ENCODE results near the gene URGCP. TPM values are rescaled to one million over a fixed set of nuclear protein-coding genes. Genes with fewer than 3 reads are reported as not detected.

The URGCP gene
- total RNA-seq, 1 donor from 2014 or later = 13.0 TPM

GRCh38 chr7:43888993-43889945 is 17.1 kb downstream of the URGCP start:
- Mint-ChIP-seq H3K4me3 (ENCODE audit: unreplicated experiment) (no peak overlapping the region), H3K36me3 (ENCODE audit: low read depth, unreplicated experiment) (peaks cover 1% of the 10 kb centered on the region), H3K27me3 (ENCODE audit: unreplicated experiment) (peaks cover 3% of the 10 kb centered on the region), H3K9me3 (ENCODE audit: unreplicated experiment) (no peaks in the 10 kb centered on the region), H3K4me1 (ENCODE audit: unreplicated experiment) (peaks cover 13% of the 10 kb centered on the region), H3K27ac (ENCODE audit: unreplicated experiment) (no peak overlapping the region)
- no peak for DNase-seq (ENCODE audit: low spot score)
- TF ChIP-seq CTCF (IDR thresholded peaks at IDR 0.05; ENCODE audit: unreplicated experiment) = no peak

- H3K9me3 Mint-ChIP-seq (ENCODE audit: unreplicated experiment) = no peaks in the 10 kb centered on the region
- DNase-seq (ENCODE audit: low spot score) = no peak
Measured at GRCh38 chr7:43884617-43885016, 21.8 kb downstream of the URGCP start.

GRCh38 chr7:43884209-43884608 is 22.2 kb downstream of the URGCP start:
- Mint-ChIP-seq H3K4me3 (ENCODE audit: unreplicated experiment) (peak overlapping the region; percentile 5), H3K36me3 (ENCODE audit: low read depth, unreplicated experiment) (peaks cover 14% of the 10 kb centered on the region), H3K27ac (ENCODE audit: unreplicated experiment) (no peak overlapping the region), H3K9me3 (ENCODE audit: unreplicated experiment) (no peaks in the 10 kb centered on the region), H3K27me3 (ENCODE audit: unreplicated experiment) (peaks cover 3% of the 10 kb centered on the region), H3K4me1 (ENCODE audit: unreplicated experiment) (peaks cover 9% of the 10 kb centered on the region)
- DNase-seq (ENCODE audit: low spot score) = no peak
- TF ChIP-seq CTCF (IDR thresholded peaks at IDR 0.05; ENCODE audit: unreplicated experiment) = no peak

More at GRCh38 chr7:43884617-43885016, 21.8 kb downstream of the URGCP start:
- peaks cover 3% of the 10 kb centered on the region for H3K27me3 Mint-ChIP-seq (ENCODE audit: unreplicated experiment)
- no peak overlapping the region for H3K27ac Mint-ChIP-seq (ENCODE audit: unreplicated experiment)
- H3K36me3 Mint-ChIP-seq (ENCODE audit: low read depth, unreplicated experiment) = peaks cover 14% of the 10 kb centered on the region
- peaks cover 7% of the 10 kb centered on the region for H3K4me1 Mint-ChIP-seq (ENCODE audit: unreplicated experiment)
- no peak for TF ChIP-seq CTCF (IDR thresholded peaks at IDR 0.05; ENCODE audit: unreplicated experiment)
- H3K4me3 Mint-ChIP-seq (ENCODE audit: unreplicated experiment) = no peak overlapping the region

GRCh38 chr7:43880596-43880995 is 25.8 kb downstream of the URGCP start:
- no peak for DNase-seq (ENCODE audit: low spot score)
- no peak overlapping the region for H3K27ac Mint-ChIP-seq (ENCODE audit: unreplicated experiment)
- peaks cover 17% of the 10 kb centered on the region for H3K4me1 Mint-ChIP-seq (ENCODE audit: unreplicated experiment)
- H3K9me3 Mint-ChIP-seq (ENCODE audit: unreplicated experiment) = no peaks in the 10 kb centered on the region
- H3K4me3 Mint-ChIP-seq (ENCODE audit: unreplicated experiment) = no peak overlapping the region
- peaks cover 5% of the 10 kb centered on the region for H3K27me3 Mint-ChIP-seq (ENCODE audit: unreplicated experiment)
- peaks cover 27% of the 10 kb centered on the region for H3K36me3 Mint-ChIP-seq (ENCODE audit: low read depth, unreplicated experiment)
- no peak for TF ChIP-seq CTCF (IDR thresholded peaks at IDR 0.05; ENCODE audit: unreplicated experiment)

- peaks cover 27% of the 10 kb centered on the region for H3K36me3 Mint-ChIP-seq (ENCODE audit: low read depth, unreplicated experiment)
- no peak overlapping the region for H3K4me3 Mint-ChIP-seq (ENCODE audit: unreplicated experiment)
- no peak for TF ChIP-seq CTCF (IDR thresholded peaks at IDR 0.05; ENCODE audit: unreplicated experiment)
- H3K9me3 Mint-ChIP-seq (ENCODE audit: unreplicated experiment) = no peaks in the 10 kb centered on the region
- H3K27me3 Mint-ChIP-seq (ENCODE audit: unreplicated experiment) = peaks cover 11% of the 10 kb centered on the region
- no peak overlapping the region for H3K27ac Mint-ChIP-seq (ENCODE audit: unreplicated experiment)
- DNase-seq (ENCODE audit: low spot score) = no peak
- H3K4me1 Mint-ChIP-seq (ENCODE audit: unreplicated experiment) = peaks cover 17% of the 10 kb centered on the region
Measured at GRCh38 chr7:43879477-43879876, 26.9 kb downstream of the URGCP start.
